ENCODE measurements around the gene TGM1. TPM values are rescaled to one million over a fixed set of nuclear protein-coding genes. Genes with fewer than 3 reads are reported as not detected.

Gene TGM1
- polyA plus RNA-seq, 4 donors = 1.5 to 3.4 (median 1.7) TPM

GRCh38 chr14:24269910-24270536 is 7.0 kb upstream of the TGM1 start:
- Histone ChIP-seq H3K27me3 (ENCODE audit: control insufficient read depth in 3 of 3, insufficient read depth in 3 of 3, low read length in 3 of 3) (no peaks in the 10 kb centered on the region), H3K4me1 (ENCODE audit: control insufficient read depth in 3 of 3, insufficient read depth in 2 of 3, low read depth in 1 of 3, low read length in 2 of 3) (peaks cover 0 to 12% (median 6%) of the 10 kb centered on the region in 3 donors), H3K36me3 (ENCODE audit: control insufficient read depth in 3 of 3, insufficient read depth in 2 of 3, low read depth in 1 of 3, low read length in 3 of 3) (peaks cover 0 to 49% (median 10%) of the 10 kb centered on the region in 3 donors), H3K27ac (ENCODE audit: low read depth in 1 of 3, low read length in 2 of 3) (no peak overlapping the region), H3K9me3 (ENCODE audit: control insufficient read depth in 2 of 2, insufficient read depth in 1 of 2, low read depth in 1 of 2, low read length in 1 of 2) (no peaks in the 10 kb centered on the region), H3K4me3 (ENCODE audit: low read depth in 1 of 3, low read length in 3 of 3) (no peak overlapping the region)
- FAIRE-seq (no peak), DNase-seq (no peak)
- WGBS, 3 donors = 93 to 95% (median 95%) methylated on average over 14 of the region's 14 CpGs

GRCh38 chr14:24269368-24269767 is 6.4 kb upstream of the TGM1 start:
- peaks cover 0 to 56% (median 10%) of the 10 kb centered on the region in 3 donors for H3K36me3 ChIP-seq (ENCODE audit: control insufficient read depth in 3 of 3, insufficient read depth in 2 of 3, low read depth in 1 of 3, low read length in 3 of 3)
- no peak for DNase-seq
- H3K4me1 ChIP-seq (ENCODE audit: control insufficient read depth in 3 of 3, insufficient read depth in 2 of 3, low read depth in 1 of 3, low read length in 2 of 3) = peaks cover 0 to 12% (median 5%) of the 10 kb centered on the region in 3 donors
- FAIRE-seq = no peak
- H3K27ac ChIP-seq (ENCODE audit: low read depth in 1 of 3, low read length in 2 of 3) = no peak overlapping the region
- no peaks in the 10 kb centered on the region for H3K9me3 ChIP-seq (ENCODE audit: control insufficient read depth in 2 of 2, insufficient read depth in 1 of 2, low read depth in 1 of 2, low read length in 1 of 2)
- no peak overlapping the region for H3K4me3 ChIP-seq (ENCODE audit: low read depth in 1 of 3, low read length in 3 of 3)
- H3K27me3 ChIP-seq (ENCODE audit: control insufficient read depth in 3 of 3, insufficient read depth in 3 of 3, low read length in 3 of 3) = no peaks in the 10 kb centered on the region
- 93 to 97% (median 94%) methylated on average over 8 of the region's 8 CpGs for WGBS, 3 donors

- WGBS, 3 donors = 90 to 95% (median 94%) methylated on average over 9 of the region's 9 CpGs
- FAIRE-seq = no peak
- H3K36me3 ChIP-seq (ENCODE audit: control insufficient read depth in 3 of 3, insufficient read depth in 2 of 3, low read depth in 1 of 3, low read length in 3 of 3) = peaks cover 0 to 65% (median 10%) of the 10 kb centered on the region in 3 donors
Observed at GRCh38 chr14:24268225-24268624, 5.2 kb upstream of the TGM1 start.

GRCh38 chr14:24267516-24267915 is 4.5 kb upstream of the TGM1 start:
- peaks cover 0 to 9% (median 4%) of the 10 kb centered on the region in 3 donors for H3K4me1 ChIP-seq (ENCODE audit: control insufficient read depth in 3 of 3, insufficient read depth in 2 of 3, low read depth in 1 of 3, low read length in 2 of 3)
- peaks cover 0 to 67% (median 10%) of the 10 kb centered on the region in 3 donors for H3K36me3 ChIP-seq (ENCODE audit: control insufficient read depth in 3 of 3, insufficient read depth in 2 of 3, low read depth in 1 of 3, low read length in 3 of 3)
- DNase-seq (no peak), FAIRE-seq (no peak)
- WGBS, 3 donors = 92 to 96% (median 94%) methylated on average over 9 of the region's 9 CpGs
- no peak overlapping the region for H3K4me3 ChIP-seq (ENCODE audit: low read depth in 1 of 3, low read length in 3 of 3)
- H3K27ac ChIP-seq (ENCODE audit: low read depth in 1 of 3, low read length in 2 of 3) = no peak overlapping the region
- H3K9me3 ChIP-seq (ENCODE audit: control insufficient read depth in 2 of 2, insufficient read depth in 1 of 2, low read depth in 1 of 2, low read length in 1 of 2) = no peaks in the 10 kb centered on the region
- H3K27me3 ChIP-seq (ENCODE audit: control insufficient read depth in 3 of 3, insufficient read depth in 3 of 3, low read length in 3 of 3) = no peaks in the 10 kb centered on the region

More at GRCh38 chr14:24268225-24268624, 5.2 kb upstream of the TGM1 start:
- no peak overlapping the region for H3K4me3 ChIP-seq (ENCODE audit: low read depth in 1 of 3, low read length in 3 of 3)
- H3K9me3 ChIP-seq (ENCODE audit: control insufficient read depth in 2 of 2, insufficient read depth in 1 of 2, low read depth in 1 of 2, low read length in 1 of 2) = no peaks in the 10 kb centered on the region
- peaks cover 0 to 9% (median 4%) of the 10 kb centered on the region in 3 donors for H3K4me1 ChIP-seq (ENCODE audit: control insufficient read depth in 3 of 3, insufficient read depth in 2 of 3, low read depth in 1 of 3, low read length in 2 of 3)
- H3K27me3 ChIP-seq (ENCODE audit: control insufficient read depth in 3 of 3, insufficient read depth in 3 of 3, low read length in 3 of 3) = no peaks in the 10 kb centered on the region
- DNase-seq = no peak
- no peak overlapping the region for H3K27ac ChIP-seq (ENCODE audit: low read depth in 1 of 3, low read length in 2 of 3)

- Histone ChIP-seq H3K4me1 (ENCODE audit: control insufficient read depth in 3 of 3, insufficient read depth in 2 of 3, low read depth in 1 of 3, low read length in 2 of 3) (peaks cover 0 to 4% (median 0%) of the 10 kb centered on the region in 3 donors), H3K9me3 (ENCODE audit: control insufficient read depth in 2 of 2, insufficient read depth in 1 of 2, low read depth in 1 of 2, low read length in 1 of 2) (no peaks in the 10 kb centered on the region), H3K27me3 (ENCODE audit: control insufficient read depth in 3 of 3, insufficient read depth in 3 of 3, low read length in 3 of 3) (no peaks in the 10 kb centered on the region), H3K27ac (ENCODE audit: low read depth in 1 of 3, low read length in 2 of 3) (no peak overlapping the region), H3K36me3 (ENCODE audit: control insufficient read depth in 3 of 3, insufficient read depth in 2 of 3, low read depth in 1 of 3, low read length in 3 of 3) (peaks cover 0 to 71% (median 10%) of the 10 kb centered on the region in 3 donors), H3K4me3 (ENCODE audit: low read depth in 1 of 3, low read length in 3 of 3) (no peak overlapping the region)
- WGBS, 3 donors = 88 to 96% (median 90%) methylated on average over 18 of the region's 18 CpGs
- no peak for DNase-seq
- FAIRE-seq = no peak
Observed at GRCh38 chr14:24266344-24267244, 3.6 kb upstream of the TGM1 start.

- H3K4me1 ChIP-seq (ENCODE audit: control insufficient read depth in 3 of 3, insufficient read depth in 2 of 3, low read depth in 1 of 3, low read length in 2 of 3) = no peaks in the 10 kb centered on the region
- H3K36me3 ChIP-seq (ENCODE audit: control insufficient read depth in 3 of 3, insufficient read depth in 2 of 3, low read depth in 1 of 3, low read length in 3 of 3) = peaks cover 0 to 85% (median 10%) of the 10 kb centered on the region in 3 donors
- no peak overlapping the region for H3K4me3 ChIP-seq (ENCODE audit: low read depth in 1 of 3, low read length in 3 of 3)
- DNase-seq (no peak), FAIRE-seq (no peak)
- H3K27me3 ChIP-seq (ENCODE audit: control insufficient read depth in 3 of 3, insufficient read depth in 3 of 3, low read length in 3 of 3) = no peaks in the 10 kb centered on the region
- H3K9me3 ChIP-seq (ENCODE audit: control insufficient read depth in 2 of 2, insufficient read depth in 1 of 2, low read depth in 1 of 2, low read length in 1 of 2) = no peaks in the 10 kb centered on the region
- 80 to 88% (median 85%) methylated on average over 6 of the region's 6 CpGs for WGBS, 3 donors
- no peak overlapping the region for H3K27ac ChIP-seq (ENCODE audit: low read depth in 1 of 3, low read length in 2 of 3)
Observed at GRCh38 chr14:24264298-24264697, 1.3 kb upstream of the TGM1 start.

- Histone ChIP-seq H3K36me3 (ENCODE audit: control insufficient read depth in 3 of 3, insufficient read depth in 2 of 3, low read depth in 1 of 3, low read length in 3 of 3) (peaks cover 0 to 84% (median 10%) of the 10 kb centered on the region in 3 donors), H3K9me3 (ENCODE audit: control insufficient read depth in 2 of 2, insufficient read depth in 1 of 2, low read depth in 1 of 2, low read length in 1 of 2) (no peaks in the 10 kb centered on the region), H3K4me1 (ENCODE audit: control insufficient read depth in 3 of 3, insufficient read depth in 2 of 3, low read depth in 1 of 3, low read length in 2 of 3) (no peaks in the 10 kb centered on the region), H3K27me3 (ENCODE audit: control insufficient read depth in 3 of 3, insufficient read depth in 3 of 3, low read length in 3 of 3) (no peaks in the 10 kb centered on the region), H3K4me3 (ENCODE audit: low read depth in 1 of 3, low read length in 3 of 3) (no peak overlapping the region), H3K27ac (ENCODE audit: low read depth in 1 of 3, low read length in 2 of 3) (no peak overlapping the region)
- WGBS, 3 donors = 73 to 81% (median 76%) methylated on average over 5 to 6 of the region's 6 CpGs
- no peak for FAIRE-seq
- DNase-seq = no peak
Observed at GRCh38 chr14:24263848-24264247, 871 bp upstream of the TGM1 start.

GRCh38 chr14:24261969-24262327 is 1.0 kb downstream of the TGM1 start:
- peaks cover 0 to 75% (median 9%) of the 10 kb centered on the region in 3 donors for H3K36me3 ChIP-seq (ENCODE audit: control insufficient read depth in 3 of 3, insufficient read depth in 2 of 3, low read depth in 1 of 3, low read length in 3 of 3)
- H3K27ac ChIP-seq (ENCODE audit: low read depth in 1 of 3, low read length in 2 of 3) = no peak overlapping the region
- H3K27me3 ChIP-seq (ENCODE audit: control insufficient read depth in 3 of 3, insufficient read depth in 3 of 3, low read length in 3 of 3) = no peaks in the 10 kb centered on the region
- no peak for DNase-seq
- FAIRE-seq = no peak
- peaks cover 0 to 3% (median 0%) of the 10 kb centered on the region in 3 donors for H3K4me1 ChIP-seq (ENCODE audit: control insufficient read depth in 3 of 3, insufficient read depth in 2 of 3, low read depth in 1 of 3, low read length in 2 of 3)
- H3K4me3 ChIP-seq (ENCODE audit: low read depth in 1 of 3, low read length in 3 of 3) = no peak overlapping the region
- WGBS, 3 donors = 92 to 97% (median 92%) methylated on average over 19 of the region's 19 CpGs
- H3K9me3 ChIP-seq (ENCODE audit: control insufficient read depth in 2 of 2, insufficient read depth in 1 of 2, low read depth in 1 of 2, low read length in 1 of 2) = no peaks in the 10 kb centered on the region
